ENCODE results near the gene MEMO1.

DNA sequence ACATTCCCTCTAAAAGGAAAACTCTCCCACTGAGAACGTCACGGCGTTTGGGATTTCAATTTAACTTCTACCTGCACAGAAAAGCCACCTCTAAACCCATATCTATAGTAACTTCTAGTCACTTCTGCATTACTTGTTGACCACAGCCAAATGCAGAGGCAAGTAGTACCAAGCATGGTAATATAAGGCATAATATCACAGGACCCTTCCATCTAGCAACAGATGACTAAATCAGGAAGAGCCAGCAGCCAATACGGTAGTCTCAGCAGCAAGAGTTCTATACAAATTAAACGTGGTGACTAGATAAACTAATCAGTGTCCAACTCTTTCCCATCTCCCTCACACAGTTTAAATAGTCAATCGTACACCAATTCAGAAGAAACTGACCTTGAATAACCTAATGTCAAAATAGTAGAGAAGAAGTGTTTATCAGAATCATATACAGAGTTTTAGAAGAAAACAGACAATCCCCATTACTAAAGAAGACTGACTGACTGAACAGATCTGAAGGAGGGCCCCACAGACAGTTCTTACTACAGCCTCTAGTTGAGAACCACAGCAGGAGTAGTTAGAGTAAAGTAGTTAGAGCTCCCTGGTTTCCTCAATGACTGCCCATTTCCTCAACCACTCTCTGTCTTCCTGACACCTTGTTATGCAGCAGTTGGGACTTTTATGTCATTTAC, 30.0 kb downstream of the MEMO1 start:
- TF ChIP-seq JUND (IDR thresholded peaks at IDR 0.05; ENCODE audit: borderline replicate concordance, low read depth, low read length), result no peak
- no peak for TF ChIP-seq JUND (tag; IDR thresholded peaks at IDR 0.05; ENCODE audit: borderline replicate concordance, low read depth, low read length)
- TF ChIP-seq, protein P1, sequence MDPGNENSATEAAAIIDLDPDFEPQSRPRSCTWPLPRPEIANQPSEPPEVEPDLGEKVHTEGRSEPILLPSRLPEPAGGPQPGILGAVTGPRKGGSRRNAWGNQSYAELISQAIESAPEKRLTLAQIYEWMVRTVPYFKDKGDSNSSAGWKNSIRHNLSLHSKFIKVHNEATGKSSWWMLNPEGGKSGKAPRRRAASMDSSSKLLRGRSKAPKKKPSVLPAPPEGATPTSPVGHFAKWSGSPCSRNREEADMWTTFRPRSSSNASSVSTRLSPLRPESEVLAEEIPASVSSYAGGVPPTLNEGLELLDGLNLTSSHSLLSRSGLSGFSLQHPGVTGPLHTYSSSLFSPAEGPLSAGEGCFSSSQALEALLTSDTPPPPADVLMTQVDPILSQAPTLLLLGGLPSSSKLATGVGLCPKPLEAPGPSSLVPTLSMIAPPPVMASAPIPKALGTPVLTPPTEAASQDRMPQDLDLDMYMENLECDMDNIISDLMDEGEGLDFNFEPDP (CRISPR knock-in tag; IDR thresholded peaks at IDR 0.05), result no peak
- no peak for TF ChIP-seq FOXK2 (conservative IDR thresholded peaks at IDR 0.05 in 1 of 2, IDR thresholded peaks at IDR 0.05 in 1 of 2; ENCODE audit: low read depth in 2 of 2)
- TF ChIP-seq GATA2 (CRISPR knock-in tag; IDR thresholded peaks at IDR 0.05), result no peak
- TF ChIP-seq ELK1 (CRISPR knock-in tag; IDR thresholded peaks at IDR 0.05), result no peak
